ENCODE results near the gene DNAJC5G.

DNAJC5G gene

GRCh38 chr2:27305516-27305915, 30.3 kb downstream of the DNAJC5G start:
- FAIRE-seq (no peak), DNase-seq (ENCODE audit: insufficient read length, low spot score) (no peak)
- TF ChIP-seq POLR2A (IDR thresholded peaks at IDR 0.05; ENCODE audit: low read depth, low read length) (no peak), SPI1 (IDR thresholded peaks at IDR 0.05; ENCODE audit: low read depth, low read length) (no peak), POU2F2 (IDR thresholded peaks at IDR 0.05; ENCODE audit: low read depth, low read length) (no peak), POLR2AphosphoS5 (IDR thresholded peaks at IDR 0.05; ENCODE audit: low read depth, low read length) (no peak), PAX5 (IDR thresholded peaks at IDR 0.05; ENCODE audit: insufficient read depth, low read length, severe bottlenecking) (no peak), TAF1 (IDR thresholded peaks at IDR 0.05; ENCODE audit: low read depth, low read length) (no peak)

- FAIRE-seq (no peak), DNase-seq (ENCODE audit: insufficient read length, low spot score) (no peak)
- no peak for TF ChIP-seq POU2F2 (IDR thresholded peaks at IDR 0.05; ENCODE audit: low read depth, low read length)
- no peak for TF ChIP-seq TAF1 (IDR thresholded peaks at IDR 0.05; ENCODE audit: low read depth, low read length)
- TF ChIP-seq POLR2AphosphoS5 (IDR thresholded peaks at IDR 0.05; ENCODE audit: low read depth, low read length) = no peak
- TF ChIP-seq SPI1 (IDR thresholded peaks at IDR 0.05; ENCODE audit: low read depth, low read length) = no peak
These were observed 30.9 kb downstream of the DNAJC5G start for GRCh38 chr2:27306136-27306535.

- FAIRE-seq (peak; percentile 62), DNase-seq (ENCODE audit: insufficient read length, low spot score) (peak; percentile 41)
- TF ChIP-seq SPI1 (IDR thresholded peaks at IDR 0.05; ENCODE audit: low read depth, low read length) (no peak), POLR2A (IDR thresholded peaks at IDR 0.05; ENCODE audit: low read depth, low read length) (no peak), PAX5 (IDR thresholded peaks at IDR 0.05; ENCODE audit: insufficient read depth, low read length, severe bottlenecking) (no peak), POLR2AphosphoS5 (IDR thresholded peaks at IDR 0.05; ENCODE audit: low read depth, low read length) (no peak), TAF1 (IDR thresholded peaks at IDR 0.05; ENCODE audit: low read depth, low read length) (no peak), POU2F2 (IDR thresholded peaks at IDR 0.05; ENCODE audit: low read depth, low read length) (no peak)
These were observed 31.5 kb downstream of the DNAJC5G start for GRCh38 chr2:27306573-27307286.

GRCh38 chr2:27307287-27307544, 32.0 kb downstream of the DNAJC5G start:
- no peak for DNase-seq (ENCODE audit: insufficient read length, low spot score)
- FAIRE-seq = no peak
- TF ChIP-seq POU2F2 (IDR thresholded peaks at IDR 0.05; ENCODE audit: low read depth, low read length) = no peak

GRCh38 chr2:27307545-27308358, 32.5 kb downstream of the DNAJC5G start:
- DNase-seq (ENCODE audit: insufficient read length, low spot score) = no peak
- no peak for TF ChIP-seq TAF1 (IDR thresholded peaks at IDR 0.05; ENCODE audit: low read depth, low read length)
- no peak for TF ChIP-seq PAX5 (IDR thresholded peaks at IDR 0.05; ENCODE audit: insufficient read depth, low read length, severe bottlenecking)
- TF ChIP-seq SPI1 (IDR thresholded peaks at IDR 0.05; ENCODE audit: low read depth, low read length) = no peak
- no peak for FAIRE-seq

- TF ChIP-seq POLR2AphosphoS5 (IDR thresholded peaks at IDR 0.05; ENCODE audit: low read depth, low read length) = no peak
- DNase-seq (ENCODE audit: insufficient read length, low spot score) = no peak
- FAIRE-seq = no peak
These were observed 33.2 kb downstream of the DNAJC5G start, which contains the start of gene UCN for GRCh38 chr2:27308359-27308881. TSS of gene UCN (minus strand) at chr2:27308445. CDS start at chr2:27307895, 550 bp downstream.

- TF ChIP-seq SPI1 (IDR thresholded peaks at IDR 0.05; ENCODE audit: low read depth, low read length) (no peak), POLR2A (IDR thresholded peaks at IDR 0.05; ENCODE audit: low read depth, low read length) (no peak), TAF1 (IDR thresholded peaks at IDR 0.05; ENCODE audit: low read depth, low read length) (no peak), POLR2AphosphoS5 (IDR thresholded peaks at IDR 0.05; ENCODE audit: low read depth, low read length) (no peak), POU2F2 (IDR thresholded peaks at IDR 0.05; ENCODE audit: low read depth, low read length) (no peak), PAX5 (IDR thresholded peaks at IDR 0.05; ENCODE audit: insufficient read depth, low read length, severe bottlenecking) (no peak)
- DNase-seq (ENCODE audit: insufficient read length, low spot score) (no peak), FAIRE-seq (no peak)
These were observed 34.4 kb downstream of the DNAJC5G start for GRCh38 chr2:27309651-27310050.

GRCh38 chr2:27312152-27312551, 36.9 kb downstream of the DNAJC5G start:
- DNase-seq (ENCODE audit: insufficient read length, low spot score) (no peak), FAIRE-seq (no peak)
- no peak for TF ChIP-seq POU2F2 (IDR thresholded peaks at IDR 0.05; ENCODE audit: low read depth, low read length)
- no peak for TF ChIP-seq TAF1 (IDR thresholded peaks at IDR 0.05; ENCODE audit: low read depth, low read length)
- TF ChIP-seq PAX5 (IDR thresholded peaks at IDR 0.05; ENCODE audit: insufficient read depth, low read length, severe bottlenecking) = no peak
- no peak for TF ChIP-seq SPI1 (IDR thresholded peaks at IDR 0.05; ENCODE audit: low read depth, low read length)
- no peak for TF ChIP-seq POLR2A (IDR thresholded peaks at IDR 0.05; ENCODE audit: low read depth, low read length)
- no peak for TF ChIP-seq POLR2AphosphoS5 (IDR thresholded peaks at IDR 0.05; ENCODE audit: low read depth, low read length)

GRCh38 chr2:27313882-27314645, 38.8 kb downstream of the DNAJC5G start:
- FAIRE-seq = no peak
- DNase-seq (ENCODE audit: insufficient read length, low spot score) = no peak
- TF ChIP-seq POLR2A (IDR thresholded peaks at IDR 0.05; ENCODE audit: low read depth, low read length) = no peak
- no peak for TF ChIP-seq PAX5 (IDR thresholded peaks at IDR 0.05; ENCODE audit: insufficient read depth, low read length, severe bottlenecking)
- no peak for TF ChIP-seq TAF1 (IDR thresholded peaks at IDR 0.05; ENCODE audit: low read depth, low read length)

- no peak for DNase-seq (ENCODE audit: insufficient read length, low spot score)
- no peak for FAIRE-seq
- TF ChIP-seq POLR2AphosphoS5 (IDR thresholded peaks at IDR 0.05; ENCODE audit: low read depth, low read length) (no peak), POU2F2 (IDR thresholded peaks at IDR 0.05; ENCODE audit: low read depth, low read length) (no peak), SPI1 (IDR thresholded peaks at IDR 0.05; ENCODE audit: low read depth, low read length) (no peak), PAX5 (IDR thresholded peaks at IDR 0.05; ENCODE audit: insufficient read depth, low read length, severe bottlenecking) (no peak), TAF1 (IDR thresholded peaks at IDR 0.05; ENCODE audit: low read depth, low read length) (no peak), POLR2A (IDR thresholded peaks at IDR 0.05; ENCODE audit: low read depth, low read length) (no peak)
These were observed 39.5 kb downstream of the DNAJC5G start for GRCh38 chr2:27314709-27315108.

Measured in GM12891 (cell line).